Activated CD4-positive, alpha-beta memory T cell treated with anti-CD3 and anti-CD28 coated beads, Interleukin-2, amount 10 ng/mL, durations not matched to agents 7 days and 5 days (primary cell): ENCODE measurements around the gene CRYBA1. TPM values are rescaled to one million over a fixed set of nuclear protein-coding genes. Genes with fewer than 3 reads are reported as not detected.

ENCODE experiments used
- CTCF ChIA-PET: fragments of 350-600 bp; sonication (Branson Sonifier 250); formaldehyde crosslinking; loops from one replicate; lab custom pipeline; 2021; ENCODE audit warnings: antibody characterized with exemption, inconsistent platforms; lab: Charles Lee
- POLR2A ChIA-PET: fragments of 350-600 bp; sonication (Branson Sonifier 250); formaldehyde crosslinking; loops from one replicate; lab custom pipeline; 2021; ENCODE audit warnings: antibody characterized with exemption; lab: Charles Lee
- DNase-seq: peaks from one replicate; pipeline ENCODE4 v3.0.0-alpha.2; 2020
- H3K27ac Mint-ChIP-seq: one replicate; pipeline ENCODE4 v1.8.0; 2021; ENCODE audit warnings: mild to moderate bottlenecking, mixed read lengths
- H3K27me3 Mint-ChIP-seq: one replicate; pipeline ENCODE4 v1.8.0; 2021; ENCODE audit warnings: mixed read lengths
- H3K36me3 Mint-ChIP-seq: one replicate; pipeline ENCODE4 v1.8.0; 2021; ENCODE audit warnings: low read depth, mixed read lengths
- H3K4me1 Mint-ChIP-seq: one replicate; pipeline ENCODE4 v1.8.0; 2021; ENCODE audit warnings: mixed read lengths
- H3K4me3 Mint-ChIP-seq: one replicate; pipeline ENCODE4 v1.8.0; 2021; ENCODE audit warnings: mild to moderate bottlenecking, mixed read lengths
- H3K9me3 Mint-ChIP-seq: one replicate; pipeline ENCODE4 v1.8.0; 2021; ENCODE audit warnings: mixed read lengths
- total RNA-seq, 2 experiments: library from RNA; stranded (reverse); gene quantifications; one replicate each; pipeline ENCODE4 v1.2.3, GENCODE V29; 2021

Gene CRYBA1
- total RNA-seq, 2 experiments from 2014 or later, result not detected

DNA sequence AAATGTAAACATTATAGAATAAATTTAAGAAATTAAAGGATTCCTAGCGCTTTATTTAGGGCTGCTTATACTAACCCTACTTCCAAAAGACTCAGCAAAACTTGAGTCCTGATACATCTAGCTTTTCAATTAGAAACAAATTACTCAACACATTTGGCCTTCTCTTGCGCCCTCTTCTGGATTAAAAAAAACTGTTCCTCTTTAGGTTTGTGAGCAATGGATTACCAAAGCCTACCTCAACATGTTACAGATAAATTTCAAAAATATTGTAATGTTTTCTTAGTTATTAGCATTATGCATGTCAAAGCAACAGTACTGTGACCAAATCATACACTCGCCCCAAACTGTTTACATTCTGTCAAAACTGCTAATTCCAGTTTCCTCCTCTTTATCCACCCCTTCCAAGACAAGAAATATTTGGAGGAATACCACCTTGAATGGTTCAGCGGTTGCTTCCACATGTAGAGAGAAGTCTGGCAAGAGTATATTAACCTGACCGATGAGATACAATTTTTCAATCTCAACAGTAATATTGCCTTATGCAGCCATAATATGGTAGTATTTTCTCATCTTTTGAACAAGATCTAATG is 44.6 kb downstream of the CRYBA1 start:
- peak overlapping the region; percentile 87 for H3K4me3 Mint-ChIP-seq
- CTCF ChIA-PET, result interaction anchor here (0.6 to 3.3 kb wide), 18 partner anchors 8 to 326 kb away, joined by 3 to 50 read pairs (median 3); partner anchors contain the start of gene MYO18A
- POLR2A ChIA-PET, result interaction anchor here (0.7 to 4.7 kb wide), 10 partner anchors 9 to 720 kb away, joined by 3 to 45 read pairs (median 4); partner anchors contain the start of gene PIGS
- peak overlapping the region; percentile 89 for H3K27ac Mint-ChIP-seq
- DNase-seq, result no peak
- H3K4me1 Mint-ChIP-seq, result peaks cover 54% of the 10 kb centered on the region
- H3K36me3 Mint-ChIP-seq, result peaks cover 57% of the 10 kb centered on the region
- H3K27me3 Mint-ChIP-seq, result no peaks in the 10 kb centered on the region
- H3K9me3 Mint-ChIP-seq, result no peaks in the 10 kb centered on the region

DNA sequence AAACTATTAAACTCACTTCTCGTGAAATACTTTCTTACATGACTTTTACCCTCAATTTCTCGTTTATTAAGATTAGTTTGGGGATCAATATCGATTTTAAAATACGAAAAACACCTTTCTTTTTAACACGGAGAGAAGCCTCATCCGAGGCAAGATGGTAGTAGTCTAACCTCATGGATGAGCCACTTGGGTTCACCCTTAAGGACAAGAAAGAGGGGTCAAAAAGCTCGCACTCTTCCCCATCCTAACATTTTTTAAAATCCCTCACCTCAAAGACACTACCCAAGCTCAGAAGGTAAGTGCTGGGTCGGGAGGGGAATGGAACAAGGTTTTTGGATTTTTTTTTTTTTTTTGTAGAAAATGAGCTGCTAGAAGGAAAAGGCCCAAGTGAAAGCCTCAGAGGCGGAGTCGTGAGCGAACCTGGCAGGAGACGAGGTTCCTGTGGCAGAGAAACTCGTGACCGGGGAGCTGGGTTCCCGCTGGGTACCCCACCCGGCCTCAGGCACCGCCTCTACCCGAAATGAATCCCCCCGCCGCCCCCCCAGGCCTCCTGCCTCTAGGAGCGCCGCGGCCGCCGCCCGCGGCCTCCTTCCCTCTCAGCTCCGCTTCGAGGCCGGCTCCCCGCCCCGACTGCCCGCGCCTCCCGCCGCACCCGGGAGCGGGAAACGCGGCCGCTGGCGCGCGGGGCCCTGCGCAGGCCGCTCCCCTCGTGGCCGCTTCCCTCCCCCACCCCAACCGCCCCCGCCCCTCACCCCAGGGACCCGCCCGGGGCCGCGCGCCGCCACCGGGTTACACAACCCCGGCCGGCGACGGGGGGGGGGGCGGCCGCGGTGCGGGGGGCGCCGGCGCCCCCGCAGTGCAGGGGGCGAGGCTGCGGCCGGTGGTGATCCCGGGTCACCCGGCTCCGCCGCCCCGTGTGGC is 45.7 kb downstream of the CRYBA1 start:
- Mint-ChIP-seq H3K9me3 (no peaks in the 10 kb centered on the region), H3K27me3 (no peaks in the 10 kb centered on the region), H3K4me3 (peak overlapping the region; percentile 98), H3K27ac (peak overlapping the region; percentile 99), H3K36me3 (peaks cover 46% of the 10 kb centered on the region), H3K4me1 (peaks cover 44% of the 10 kb centered on the region)
- DNase-seq, result peak; percentile 66
- ChIA-PET CTCF (interaction anchor here (0.6 to 3.3 kb wide), 11 partner anchors 9 to 354 kb away, joined by 3 to 50 read pairs (median 4); no protein-coding TSS in a partner anchor), POLR2A (interaction anchor here (0.6 to 4.7 kb wide), 21 partner anchors 10 to 648 kb away, joined by 3 to 45 read pairs (median 3); partner anchors contain the start of genes ABHD15 and ANKRD13B)

DNA sequence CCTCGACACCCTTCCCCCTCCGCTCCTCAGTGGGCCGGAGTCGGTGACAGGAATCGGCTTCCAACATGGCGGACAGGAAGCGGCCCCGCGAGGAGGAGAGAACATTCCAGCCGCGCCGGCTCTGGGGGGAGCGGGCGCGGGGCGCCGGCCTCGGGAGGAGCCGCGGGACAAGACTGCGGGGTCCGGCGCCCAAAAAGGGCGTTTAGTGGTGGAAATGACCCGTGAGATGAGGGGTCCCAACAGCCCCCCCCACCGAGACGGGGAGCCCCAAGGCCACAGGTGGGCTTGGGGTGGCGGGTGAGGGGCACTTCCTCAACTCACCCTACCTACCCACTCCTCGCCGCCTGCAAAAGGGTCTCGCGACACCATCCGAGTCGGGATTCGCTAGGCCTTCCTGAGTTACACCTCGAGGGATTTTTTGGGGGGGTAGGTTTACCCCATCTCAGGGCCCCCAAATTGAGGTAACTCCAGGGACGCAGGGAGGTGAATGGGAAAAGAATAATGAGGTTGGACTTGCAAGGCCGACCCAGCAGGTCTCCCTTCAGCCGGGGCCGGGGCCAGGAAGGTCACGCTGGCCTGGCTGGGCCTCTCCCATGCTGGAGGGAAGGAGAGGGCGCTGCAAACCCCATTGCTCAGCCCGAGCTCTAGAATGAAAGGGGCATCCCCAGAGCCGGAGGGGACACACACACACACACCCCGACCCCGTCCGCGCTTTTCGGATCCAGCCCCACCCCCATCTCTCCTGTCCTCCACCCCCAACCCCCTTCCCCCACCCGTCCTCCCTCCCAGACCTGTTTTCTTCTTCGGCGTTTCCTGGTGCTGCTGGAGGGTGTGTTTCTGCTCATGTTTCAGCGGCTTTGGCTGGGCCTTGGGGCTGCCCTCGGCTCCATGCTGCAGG is 46.6 kb downstream of the CRYBA1 start:
- Mint-ChIP-seq H3K9me3 (no peaks in the 10 kb centered on the region), H3K4me1 (peaks cover 39% of the 10 kb centered on the region), H3K27me3 (no peaks in the 10 kb centered on the region), H3K27ac (peak overlapping the region; percentile 99), H3K36me3 (peaks cover 37% of the 10 kb centered on the region), H3K4me3 (peak overlapping the region; percentile 98)
- DNase-seq, result peak; percentile 67
- CTCF ChIA-PET, result interaction anchor here (0.6 to 3.3 kb wide), 15 partner anchors 35 to 353 kb away, joined by 3 to 50 read pairs (median 4); partner anchors contain the start of genes MYO18A and PHF12
- POLR2A ChIA-PET, result interaction anchor here (0.5 to 4.7 kb wide), 29 partner anchors 10 to 414 kb away, joined by 3 to 45 read pairs (median 5); partner anchors contain the start of genes ABHD15, ANKRD13B, PHF12 and TAOK1

DNA sequence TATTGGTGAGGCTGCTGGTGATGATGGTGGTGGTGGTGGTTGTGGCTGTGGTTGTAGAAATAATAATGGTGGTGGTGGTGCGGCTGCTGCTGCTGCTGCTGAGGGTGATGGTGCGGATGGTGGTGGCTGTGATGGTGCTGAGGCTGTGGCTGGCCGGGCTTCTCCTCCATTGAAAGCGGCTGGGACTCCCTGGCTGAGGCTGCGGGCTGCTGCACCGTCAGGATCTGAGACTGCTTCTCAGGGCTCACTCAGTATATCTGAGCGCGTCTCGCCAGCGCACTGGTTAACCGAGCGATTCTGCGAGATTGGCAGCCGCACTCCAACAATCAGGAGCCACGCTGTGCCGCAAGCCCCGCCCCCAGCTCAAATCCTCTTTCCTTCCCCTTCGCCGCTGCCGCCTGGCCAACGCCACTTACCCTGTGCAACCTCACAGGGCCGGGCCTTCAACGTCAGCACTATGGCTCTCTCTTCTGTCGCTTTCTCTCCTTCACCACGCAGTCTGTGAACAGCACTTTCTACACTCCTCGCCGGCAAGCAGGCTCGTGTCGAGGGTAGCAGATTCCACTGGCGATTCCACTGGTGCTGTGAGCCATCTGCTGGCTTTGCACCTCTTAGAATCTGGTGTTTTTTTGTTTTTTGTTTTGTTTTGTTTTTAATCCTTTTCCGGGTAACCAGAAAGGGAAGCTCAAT is 47.4 kb downstream of the CRYBA1 start, which contains the start of gene NUFIP2:
Gene NUFIP2 (minus strand): TSS at position 259 of the 690 bp plus-strand sequence. CDS start 89 bp downstream, at position 170.
- ChIA-PET CTCF (interaction anchor here (0.6 to 1.3 kb wide), 11 partner anchors 12 to 637 kb away, joined by 3 to 7 read pairs (median 4); partner anchors contain the start of genes MYO18A and PHF12), POLR2A (interaction anchor here (0.6 to 4.7 kb wide), 31 partner anchors 9 to 567 kb away, joined by 3 to 45 read pairs (median 4); partner anchors contain the start of genes ABHD15, DHRS13, PHF12 and TAOK1)
- Mint-ChIP-seq H3K4me1 (peaks cover 32% of the 10 kb centered on the region), H3K9me3 (no peaks in the 10 kb centered on the region), H3K27ac (peak within 1 kb of the TSS; percentile 99), H3K27me3 (no peaks in the 10 kb centered on the region), H3K4me3 (peak within 1 kb of the TSS; percentile 98), H3K36me3 (peaks cover 29% of the 10 kb centered on the region)
- DNase-seq, result peak; percentile 99

DNA sequence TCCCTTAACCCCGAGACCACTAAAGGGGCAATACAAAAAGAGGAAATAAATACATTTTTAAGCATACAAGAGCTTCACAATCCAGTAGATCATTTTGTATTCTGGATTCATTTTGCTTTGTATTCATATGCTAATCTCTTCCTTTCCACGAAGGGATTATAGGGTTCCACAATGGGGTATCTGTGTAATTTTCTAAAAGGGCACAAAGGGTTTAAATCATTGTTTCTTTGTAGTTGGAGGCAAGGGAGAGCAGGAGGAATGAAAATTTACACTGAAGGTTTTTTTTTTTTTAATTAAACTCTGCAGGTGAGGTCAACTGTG is 47.9 kb downstream of the CRYBA1 start:
- no peaks in the 10 kb centered on the region for H3K9me3 Mint-ChIP-seq
- CTCF ChIA-PET, result interaction anchor here (0.6 to 1.3 kb wide), 11 partner anchors 13 to 637 kb away, joined by 3 to 7 read pairs (median 4); partner anchors contain the start of genes MYO18A and PHF12

DNA sequence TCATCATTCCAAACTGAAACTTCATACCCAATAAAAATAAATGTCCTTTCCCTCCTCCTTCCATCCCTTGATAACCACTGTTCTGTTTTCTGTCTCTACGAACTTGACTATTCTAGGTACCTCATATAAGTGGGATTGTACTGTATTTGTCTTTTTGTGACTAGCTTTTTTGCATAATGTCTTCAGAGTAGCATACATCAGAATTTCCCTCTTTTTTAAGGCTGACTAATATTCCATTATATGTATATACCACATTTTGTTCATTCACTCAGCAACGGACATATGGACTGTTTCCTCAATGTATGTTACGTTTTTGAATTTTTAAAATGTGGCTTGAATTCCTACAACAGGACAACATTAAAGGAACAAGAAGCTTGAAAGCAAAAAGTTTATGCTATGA is 48.8 kb downstream of the CRYBA1 start:
- POLR2A ChIA-PET, result interaction anchor here (1.2 kb wide), 1 partner anchor 75 kb away, joined by 3 read pairs; no protein-coding TSS in a partner anchor
- H3K36me3 Mint-ChIP-seq, result peaks cover 18% of the 10 kb centered on the region
- H3K4me1 Mint-ChIP-seq, result peaks cover 23% of the 10 kb centered on the region
- CTCF ChIA-PET, result no interaction called here
- peak overlapping the region; percentile 46 for H3K4me3 Mint-ChIP-seq
- DNase-seq, result no peak
- no peaks in the 10 kb centered on the region for H3K27me3 Mint-ChIP-seq
- H3K9me3 Mint-ChIP-seq, result no peaks in the 10 kb centered on the region
- H3K27ac Mint-ChIP-seq, result peak overlapping the region; percentile 17

More for the DNA sequence above, 47.9 kb downstream of the CRYBA1 start:
- DNase-seq, result no peak
- POLR2A ChIA-PET, result interaction anchor here (0.6 to 4.7 kb wide), 28 partner anchors 9 to 568 kb away, joined by 3 to 45 read pairs (median 4); partner anchors contain the start of genes ABHD15, DHRS13 and TAOK1
- H3K27ac Mint-ChIP-seq, result peak overlapping the region; percentile 99
- peak overlapping the region; percentile 98 for H3K4me3 Mint-ChIP-seq
- peaks cover 27% of the 10 kb centered on the region for H3K4me1 Mint-ChIP-seq
- H3K27me3 Mint-ChIP-seq, result no peaks in the 10 kb centered on the region
- peaks cover 24% of the 10 kb centered on the region for H3K36me3 Mint-ChIP-seq

DNA sequence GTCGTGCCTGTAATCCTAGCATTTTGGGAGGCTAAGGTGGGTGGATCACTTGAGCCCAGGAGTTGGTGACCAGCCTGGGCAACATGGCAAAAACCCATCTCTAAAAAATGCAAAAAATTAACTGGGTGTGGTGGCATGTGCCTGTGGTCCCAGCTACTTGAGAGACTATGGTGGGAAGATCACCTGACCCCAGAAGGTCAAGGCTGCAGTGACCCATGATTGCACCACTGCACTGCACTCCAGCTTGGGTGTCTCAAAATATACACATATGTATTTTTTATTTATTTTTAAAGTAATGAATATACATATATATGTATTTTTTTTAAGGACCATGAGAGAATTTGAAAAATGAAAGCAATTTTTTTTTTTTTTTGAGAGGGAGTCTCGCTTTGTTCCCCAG is 52.4 kb downstream of the CRYBA1 start:
- no peak overlapping the region for H3K27ac Mint-ChIP-seq
- H3K4me3 Mint-ChIP-seq, result no peak overlapping the region
- no peak for DNase-seq
- ChIA-PET POLR2A (no interaction called here), CTCF (interaction anchor here (0.6 to 1.2 kb wide), 3 partner anchors 9 to 1039 kb away, joined by 3 read pairs; no protein-coding TSS in a partner anchor)
- H3K27me3 Mint-ChIP-seq, result no peaks in the 10 kb centered on the region
- peaks cover 15% of the 10 kb centered on the region for H3K4me1 Mint-ChIP-seq
- H3K36me3 Mint-ChIP-seq, result no peaks in the 10 kb centered on the region
- no peaks in the 10 kb centered on the region for H3K9me3 Mint-ChIP-seq

DNA sequence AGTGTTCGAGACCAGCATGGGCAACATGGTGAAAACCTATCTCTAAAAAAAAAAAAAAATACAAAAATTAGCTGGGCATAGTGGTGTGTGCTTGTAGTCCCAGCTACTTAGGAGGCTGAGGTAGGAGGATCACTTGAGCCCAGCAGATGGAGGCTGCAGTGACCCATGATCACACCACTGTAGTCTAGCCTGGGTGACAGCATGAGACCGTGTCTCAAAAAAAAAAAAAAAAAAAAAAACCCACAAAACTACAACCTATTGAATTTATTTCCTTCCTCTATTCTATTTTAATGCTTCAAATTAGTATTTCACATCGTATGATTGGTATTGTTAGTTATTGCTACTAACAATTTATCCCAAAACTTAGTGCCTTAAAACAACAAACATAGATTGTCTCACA is 56.7 kb downstream of the CRYBA1 start:
- CTCF ChIA-PET, result no interaction called here
- H3K4me3 Mint-ChIP-seq, result no peak overlapping the region
- no peaks in the 10 kb centered on the region for H3K36me3 Mint-ChIP-seq
- POLR2A ChIA-PET, result interaction anchor here (1.1 to 1.8 kb wide), 2 partner anchors 9 to 12 kb away, joined by 5 to 6 read pairs; partner anchors contain the start of gene NUFIP2
- no peak overlapping the region for H3K27ac Mint-ChIP-seq
- H3K9me3 Mint-ChIP-seq, result no peaks in the 10 kb centered on the region
- peaks cover 8% of the 10 kb centered on the region for H3K4me1 Mint-ChIP-seq
- DNase-seq, result no peak
- H3K27me3 Mint-ChIP-seq, result peaks cover 3% of the 10 kb centered on the region

Other genes with a start within 250 kb of the CRYBA1 start
- not detected for gene SEZ6, start 240.8 kb upstream of the CRYBA1 start, total RNA-seq
- gene PIPOX, start 203.7 kb upstream of the CRYBA1 start, total RNA-seq, result 1 to 10 TPM; 1.4 to 2.0 TPM
- gene MYO18A, start 66.5 kb upstream of the CRYBA1 start, total RNA-seq, result 100 to 1,000 TPM in 1 of 2 experiments, 10 to 100 TPM in 1; 92.6 to 100 TPM
- 10 to 100 TPM; 60.1 to 65.3 TPM for gene NUFIP2, start 47.3 kb downstream of the CRYBA1 start, total RNA-seq
- 10 to 100 TPM; 50.0 to 51.0 TPM for gene TAOK1, start 143.5 kb downstream of the CRYBA1 start, total RNA-seq